ENCODE data around the gene PGRMC2. TPM values are rescaled to one million over a fixed set of nuclear protein-coding genes. Genes with fewer than 3 reads are reported as not detected.

The PGRMC2 gene
- total and polyA plus RNA-seq, 2 of the 8 experiments (the other 6 are each of a cell fraction or from before 2014, with no cell fraction given), result 9.5 to 85.3 TPM

- H3K9me3 ChIP-seq (ENCODE audit: insufficient read depth in 2 of 2, low read depth in 1 of 2, low read length in 1 of 2), result peaks cover 14 to 31% of the 10 kb centered on the region in 2 experiments
- no peaks in the 10 kb centered on the region for H3K27me3 ChIP-seq (replicated peaks in 1 of 4; ENCODE audit: control insufficient read depth in 3 of 4, extremely low read depth in 1 of 4, insufficient read depth in 3 of 4, low read length in 3 of 4)
- no peak overlapping the region for H3K23ac ChIP-seq (ENCODE audit: insufficient read length)
- H2BK20ac ChIP-seq (ENCODE audit: low read length), result no peak overlapping the region
- H4K20me1 ChIP-seq (replicated peaks in 1 of 2; ENCODE audit: control insufficient read depth in 1 of 2, insufficient read depth in 2 of 2, low read length in 2 of 2), result no peaks in the 10 kb centered on the region
- no peak overlapping the region for H2AK5ac ChIP-seq (ENCODE audit: low read depth, low read length)
- no peak overlapping the region for H3K18ac ChIP-seq (ENCODE audit: extremely low read depth, low read length)
- H2BK5ac ChIP-seq (ENCODE audit: low read depth, low read length), result no peak overlapping the region
- no peak overlapping the region for H4K91ac ChIP-seq (replicated peaks; ENCODE audit: insufficient read length, low read length)
- H3K4me2 ChIP-seq (ENCODE audit: insufficient read depth in 1 of 2, low read depth in 2 of 2, low read length in 2 of 2), result no peak overlapping the region
- H4K8ac ChIP-seq (ENCODE audit: extremely low read depth, insufficient read depth, low read length), result no peak overlapping the region
- WGBS, 2 experiments (ENCODE audit: extremely low coverage in 1 of 2, insufficient coverage in 1 of 2, insufficient read length in 1 of 2, insufficient replicate concordance in 2 of 2, low coverage in 1 of 2, low lambda C conversion rate in 2 of 2, missing lambda C conversion rate in 1 of 2), result 100% methylated on average over 1 of the region's 1 CpG; no CpG with 5 or more reads in 1 of the 2 experiments
- POLR2A ChIA-PET (ENCODE audit: partially characterized antibody), result no interaction called here
- no peak overlapping the region for H3K27ac ChIP-seq (ENCODE audit: low read depth, low read length)
- H3K9ac ChIP-seq (replicated peaks in 1 of 4; ENCODE audit: extremely low read depth in 1 of 4, low read depth in 3 of 4, low read length in 3 of 4), result no peak overlapping the region
- no peak overlapping the region for H2BK120ac ChIP-seq (replicated peaks; ENCODE audit: low read depth, low read length)
- H3K79me1 ChIP-seq (ENCODE audit: low read depth, low read length), result no peaks in the 10 kb centered on the region
- DNase-seq (ENCODE audit: low read depth in 1 of 2, low spot score in 2 of 2) (no peak), FAIRE-seq (no peak)
- H3K79me2 ChIP-seq (ENCODE audit: control insufficient read depth in 1 of 2, insufficient read depth in 2 of 2, low read length in 2 of 2), result no peaks in the 10 kb centered on the region
- H2BK15ac ChIP-seq (ENCODE audit: low read length), result no peak overlapping the region
- no peak overlapping the region for H3K56ac ChIP-seq (replicated peaks; ENCODE audit: insufficient read length, low read depth, low read length)
- no peak overlapping the region for H3K14ac ChIP-seq (ENCODE audit: insufficient read length)
- H2AFZ ChIP-seq (ENCODE audit: low read length), result no peak overlapping the region
- peaks cover 0 to 3% (median 0%) of the 10 kb centered on the region in 4 experiments; a peak in 2 of 8 replicates for H3K36me3 ChIP-seq (ENCODE audit: control insufficient read depth in 2 of 4, insufficient read depth in 4 of 4, low read length in 3 of 4)
- H3K4me1 ChIP-seq (replicated peaks in 1 of 4; ENCODE audit: control insufficient read depth in 3 of 4, insufficient read depth in 4 of 4, low read length in 3 of 4), result peaks cover 0 to 3% (median 0%) of the 10 kb centered on the region in 4 experiments; a peak in 1 of 7 replicates
- no peaks in the 10 kb centered on the region for H3K23me2 ChIP-seq (ENCODE audit: low read depth, low read length)
- H4K5ac ChIP-seq (ENCODE audit: insufficient read length, low read depth, low read length), result no peak overlapping the region
- H3K4me3 ChIP-seq (ENCODE audit: extremely low read depth in 1 of 4, insufficient read depth in 2 of 4, low read depth in 3 of 4, low read length in 4 of 4), result no peak overlapping the region
- no peak overlapping the region for H2BK12ac ChIP-seq (ENCODE audit: low read depth, low read length)
- H3K4ac ChIP-seq (replicated peaks; ENCODE audit: insufficient read length, low read depth, low read length), result no peak overlapping the region
- CTCF ChIA-PET (ENCODE audit: partially characterized antibody), result no interaction called here
- TF ChIP-seq RBBP5 (IDR thresholded peaks at IDR 0.05; ENCODE audit: borderline replicate concordance, low read depth, low read length), result no peak
- TF ChIP-seq FOSL1 (IDR thresholded peaks at IDR 0.05; ENCODE audit: insufficient read depth, low read depth, low read length), result no peak
- no peak for TF ChIP-seq CTCF (IDR thresholded peaks at IDR 0.05; ENCODE audit: control extremely low read depth in 1 of 3, insufficient read depth in 1 of 3, low read depth in 1 of 3, low read length in 3 of 3)
- TF ChIP-seq TBP (IDR thresholded peaks at IDR 0.05; ENCODE audit: low read depth, low read length), result no peak
- no peak for TF ChIP-seq USF2 (IDR thresholded peaks at IDR 0.05; ENCODE audit: low read length)
- no peak for TF ChIP-seq SP2 (IDR thresholded peaks at IDR 0.05; ENCODE audit: low read length)
- no peak for TF ChIP-seq HDAC6 (IDR thresholded peaks at IDR 0.05; ENCODE audit: low read depth, low read length)
- no peak for TF ChIP-seq ZNF274 (IDR thresholded peaks at IDR 0.05; ENCODE audit: borderline replicate concordance, extremely low read depth, low read length)
Observed at GRCh38 chr4:128247906-128248305, 39.7 kb downstream of the PGRMC2 start.
